Adrenal gland (tissue), 12 donors: ENCODE measurements around the gene MAPKAPK5. TPM values are rescaled to one million over a fixed set of nuclear protein-coding genes. Genes with fewer than 3 reads are reported as not detected.
A peak's percentile ranks its signal among the peaks of the same experiment; 100 is the strongest.

Source experiments
- DNase-seq, 7 donors: peaks; one replicate each; pipeline ENCODE4 v3.0.0-alpha.2; 2019 to 2020
- H3K27ac ChIP-seq, 5 donors: fragments of 200-600 bp; sonication (generic) in 4 of 5; 1 replicate in 3 of 5; 2 replicates in 2 of 5; pipeline versions ENCODE4 v1.5.1 to v1.8.0; 2016 to 2020; ENCODE audit warnings: mild to moderate bottlenecking in 1 of 5
- H3K27me3 ChIP-seq: fragments of 200-600 bp; 2 replicates; pipeline ENCODE4 v1.8.0; 2021
- H3K36me3 ChIP-seq, 2 donors: fragments of 200-600 bp; replicated peaks in 1 of 2; 1 replicate in 1 of 2; 2 replicates in 1 of 2; pipeline versions ENCODE4 v1.5.1 to v1.8.0; 2018 to 2022
- H3K4me1 ChIP-seq, 2 donors: fragments of 200-600 bp; replicated peaks in 1 of 2; 1 replicate in 1 of 2; 2 replicates in 1 of 2; pipeline versions ENCODE4 v1.5.1 to v1.8.0; 2018 to 2021
- H3K4me3 ChIP-seq, 4 donors: fragments of 200-600 bp; sonication (generic) in 3 of 4; one replicate each; pipeline ENCODE4 v1.5.1; 2016 to 2018
- H3K9me3 ChIP-seq, 3 donors: fragments of 200-600 bp; sonication (generic) in 1 of 3; replicated peaks in 1 of 3; 1 replicate in 2 of 3; 2 replicates in 1 of 3; pipeline versions ENCODE4 v1.5.1 to v1.8.0; 2016 to 2021
- CTCF ChIP-seq, 6 experiments: fragments of 450-650 bp in 4 of 6; fragments of 200-600 bp in 2 of 6; sonication (generic) in 1 of 6; IDR thresholded peaks; 1 replicate in 5 of 6; 2 replicates in 1 of 6; pipeline versions ENCODE4 v1.5.1 to v1.8.0; 2016 to 2021; ENCODE audit warnings: antibody characterized with exemption in 6 of 6, mild to moderate bottlenecking in 2 of 6, moderate library complexity in 1 of 6
- POLR2A ChIP-seq, 2 donors: fragments of 450-650 bp; IDR thresholded peaks; one replicate each; pipeline ENCODE4 v1.6.1; 2017; ENCODE audit warnings: antibody characterized with exemption in 2 of 2, mild to moderate bottlenecking in 2 of 2, moderate library complexity in 1 of 2
- WGBS, 4 donors: extraction: QIAGEN DNeasy Blood & Tissue Kit in 2 of 4; methylation state at CpG; one replicate each; pipeline versions ENCODE4 v1.1.5 to v1.1.7; 2013 to 2017; 5-methylcytosine and 5-hydroxymethylcytosine counted together
- intact Hi-C, 2 donors: fragments of 100-400 bp; cut with DNase I; formaldehyde crosslinking; loops; one replicate each; pipeline versions ENCODE4 v1.14.1 to v1.15.0; 2022 to 2023
- polyA plus RNA-seq, 3 donors: library from polyadenylated mRNA; stranded (reverse); fragments of 200-250 nt in 2 of 3; fragments of 350-450 nt in 1 of 3; fragmentation: Illumina TruSeq in 1 of 3; extraction: RNeasy Lipid Tissue Mini Kit (QIAGEN cat#74804) in 1 of 3; gene quantifications; one replicate each; pipeline ENCODE4 v1.2.3, GENCODE V29; 2013 to 2014
- total RNA-seq, 9 donors: library from RNA; depleted of rRNA in 4 of 9; stranded (reverse); fragments of >200 nt in 4 of 9; fragments of 120-200 nt in 1 of 9; fragmentation: NEBNext Ultra II Directional in 1 of 9; extraction: Animal tissue kit (Norgen Biotek cat#: 25700) in 1 of 9; gene quantifications; one replicate each; pipeline versions ENCODE4 v1.1.0 to v1.2.4, GENCODE V29; 2013 to 2023
- donor health status: healthy with polysubstance abuse.
- donor health status: Bipolar disorder and iron deficiency.
- donor health status: DM: yes; HTN: yes; CAD: no.
- donor health status: DM: no; HTN: no; CAD: no.
- donor health status: DM: no; HTN: no; CAD: no.
- donor health status: DM: yes; HTN: yes; CAD: no.

The MAPKAPK5 gene
- total and polyA plus RNA-seq, 12 donors, result 13.8 to 62.1 (median 45.7) TPM

- H3K9me3 ChIP-seq, result no peaks in the 10 kb centered on the region
- peaks cover 8% of the 10 kb centered on the region in 2 donors for H3K4me1 ChIP-seq
- DNase-seq, result no peak
- intact Hi-C loops, result no loop called here
- no peak overlapping the region for H3K4me3 ChIP-seq
- no peaks in the 10 kb centered on the region for H3K27me3 ChIP-seq
- 82 to 88% (median 87%) methylated on average over 2 of the region's 2 CpGs for WGBS, 4 donors
- H3K36me3 ChIP-seq, result peaks cover 0 to 70% of the 10 kb centered on the region in 2 donors
- no peak overlapping the region for H3K27ac ChIP-seq
- TF ChIP-seq CTCF (IDR thresholded peaks at IDR 0.05) (no peak), POLR2A (IDR thresholded peaks at IDR 0.05) (no peak)
Measured at GRCh38 chr12:111870706-111871105, 28.7 kb downstream of the MAPKAPK5 start.

GRCh38 chr12:111873113-111873512, 31.1 kb downstream of the MAPKAPK5 start:
- intact Hi-C loops, result no loop called here
- TF ChIP-seq POLR2A (IDR thresholded peaks at IDR 0.05) (no peak), CTCF (IDR thresholded peaks at IDR 0.05) (no peak)
- no peak for DNase-seq
- 87 to 97% (median 92%) methylated on average over 7 of the region's 7 CpGs for WGBS, 4 donors
- H3K4me3 ChIP-seq, result no peak overlapping the region
- H3K9me3 ChIP-seq, result no peaks in the 10 kb centered on the region
- no peak overlapping the region for H3K27ac ChIP-seq
- H3K4me1 ChIP-seq, result no peaks in the 10 kb centered on the region
- H3K36me3 ChIP-seq, result peaks cover 0 to 51% of the 10 kb centered on the region in 2 donors
- H3K27me3 ChIP-seq, result no peaks in the 10 kb centered on the region

- H3K4me1 ChIP-seq, result no peaks in the 10 kb centered on the region
- no peaks in the 10 kb centered on the region for H3K27me3 ChIP-seq
- H3K9me3 ChIP-seq, result no peaks in the 10 kb centered on the region
- H3K36me3 ChIP-seq, result peaks cover 0 to 76% of the 10 kb centered on the region in 2 donors
- H3K4me3 ChIP-seq, result no peak overlapping the region
- 86 to 100% (median 100%) methylated on average over 1 of the region's 1 CpG for WGBS, 4 donors
- DNase-seq, result no peak
- intact Hi-C loops, result no loop called here
- H3K27ac ChIP-seq, result no peak overlapping the region
- TF ChIP-seq POLR2A (IDR thresholded peaks at IDR 0.05) (no peak), CTCF (IDR thresholded peaks at IDR 0.05) (no peak)
Measured at GRCh38 chr12:111881716-111882115, 39.7 kb downstream of the MAPKAPK5 start.

GRCh38 chr12:111886662-111887545, 44.9 kb downstream of the MAPKAPK5 start:
- DNase-seq, result no peak
- no peaks in the 10 kb centered on the region for H3K4me1 ChIP-seq
- no peaks in the 10 kb centered on the region for H3K27me3 ChIP-seq
- no peaks in the 10 kb centered on the region for H3K9me3 ChIP-seq
- TF ChIP-seq POLR2A (IDR thresholded peaks at IDR 0.05), result no peak
- TF ChIP-seq CTCF (IDR thresholded peaks at IDR 0.05), result no peak
- H3K36me3 ChIP-seq, result peaks cover 0 to 76% of the 10 kb centered on the region in 2 donors
- peak overlapping the region in 1 of 5 donors; percentile 26 for H3K27ac ChIP-seq
- H3K4me3 ChIP-seq, result no peak overlapping the region
- WGBS, 4 donors, result 89 to 96% (median 92%) methylated on average over 7 of the region's 7 CpGs
- intact Hi-C loops, result no loop called here
